Fibroblast of skin of left biceps (primary cell): ENCODE measurements around the gene CHSY1.

Experiments used
- DNase-seq, 2 experiments: peaks; one replicate each; pipeline ENCODE4 v3.0.0-alpha.2; 2013; ENCODE audit warnings: low read depth in 2 of 2

CHSY1 gene

GRCh38 chr15:101153801-101154656 is 97.8 kb downstream of the CHSY1 start:
- DNase-seq, result no peak

- no peak for DNase-seq
Observed at GRCh38 chr15:101152914-101153313, 98.9 kb downstream of the CHSY1 start.

DNA sequence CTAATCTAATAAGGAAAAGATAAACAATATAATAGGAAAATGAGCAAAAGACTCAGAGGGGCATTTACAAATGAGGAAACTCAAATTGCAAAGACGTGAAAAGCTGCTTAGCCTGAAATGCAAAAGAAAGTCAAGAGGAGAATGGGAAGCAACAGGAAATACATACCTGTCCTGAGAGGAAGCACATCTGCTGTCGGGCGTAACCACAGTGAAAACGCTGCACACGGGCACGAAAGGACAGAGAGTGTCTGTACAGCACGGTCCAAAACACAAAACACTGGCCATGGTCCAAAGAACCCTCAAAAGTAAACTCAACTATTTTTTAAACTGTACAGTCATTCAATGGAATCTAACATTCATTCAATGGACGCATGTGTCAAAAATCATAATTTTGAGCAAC is 100.6 kb downstream of the CHSY1 start:
- DNase-seq, result no peak

DNA sequence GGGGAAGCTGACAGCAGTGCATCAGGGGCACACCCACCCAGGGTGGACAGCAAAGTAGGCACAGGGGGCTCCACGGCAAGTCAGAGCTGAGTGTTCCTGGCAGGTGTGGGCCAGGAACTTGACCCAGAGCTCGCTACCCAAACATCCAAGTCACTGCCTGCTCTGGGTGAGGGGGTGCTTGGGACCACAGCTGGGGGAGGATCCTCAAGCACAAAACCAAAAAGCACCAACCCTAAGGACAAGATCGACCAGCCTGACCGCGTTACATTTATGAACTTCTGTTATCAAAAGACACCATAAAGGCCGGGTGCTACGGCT is 101.2 kb downstream of the CHSY1 start:
- DNase-seq, result no peak

- DNase-seq, result no peak
Observed at GRCh38 chr15:101149864-101150722, 101.8 kb downstream of the CHSY1 start.

DNA sequence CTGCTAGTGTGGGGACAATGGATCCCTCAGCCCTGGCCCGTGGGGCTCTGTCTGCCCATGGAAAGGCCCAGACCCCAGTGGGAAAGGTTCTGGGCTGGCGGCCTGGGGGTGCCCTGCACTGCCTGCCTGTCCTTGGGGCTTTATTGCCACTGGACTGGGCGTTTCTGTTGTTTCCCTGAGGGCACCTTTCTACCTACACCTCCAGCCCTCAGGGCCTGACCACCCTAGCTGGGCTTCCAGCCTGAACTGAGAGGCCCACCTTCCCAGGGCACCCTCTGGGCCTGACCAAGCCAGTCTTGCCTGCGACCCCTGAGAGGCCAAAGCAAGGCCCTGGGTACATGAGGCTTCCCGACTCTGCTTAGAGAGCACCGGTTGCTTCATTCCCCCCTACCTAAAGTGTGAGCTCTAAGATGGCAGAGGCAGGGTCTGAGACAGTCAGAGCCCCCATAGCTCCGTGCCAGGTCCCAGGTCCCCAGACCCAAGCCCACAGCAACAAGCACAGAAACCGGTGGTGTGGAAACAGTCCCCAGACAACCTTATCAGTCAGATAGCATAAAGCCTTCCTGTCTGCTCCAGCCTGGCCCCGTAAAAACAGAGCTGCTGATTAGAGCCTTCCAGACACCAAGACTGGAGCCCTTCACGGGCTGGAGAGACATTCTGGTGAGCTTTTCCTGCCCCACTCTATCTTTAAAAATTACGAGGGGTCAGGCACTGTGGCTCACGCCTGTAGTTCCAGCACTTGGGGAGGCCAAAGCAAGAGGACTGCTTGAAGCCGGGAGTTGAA is 102.8 kb downstream of the CHSY1 start:
- DNase-seq, result no peak

- no peak for DNase-seq
Observed at GRCh38 chr15:101148166-101148880, 103.5 kb downstream of the CHSY1 start.

- no peak for DNase-seq
Observed at GRCh38 chr15:101147181-101147580, 104.7 kb downstream of the CHSY1 start.

DNA sequence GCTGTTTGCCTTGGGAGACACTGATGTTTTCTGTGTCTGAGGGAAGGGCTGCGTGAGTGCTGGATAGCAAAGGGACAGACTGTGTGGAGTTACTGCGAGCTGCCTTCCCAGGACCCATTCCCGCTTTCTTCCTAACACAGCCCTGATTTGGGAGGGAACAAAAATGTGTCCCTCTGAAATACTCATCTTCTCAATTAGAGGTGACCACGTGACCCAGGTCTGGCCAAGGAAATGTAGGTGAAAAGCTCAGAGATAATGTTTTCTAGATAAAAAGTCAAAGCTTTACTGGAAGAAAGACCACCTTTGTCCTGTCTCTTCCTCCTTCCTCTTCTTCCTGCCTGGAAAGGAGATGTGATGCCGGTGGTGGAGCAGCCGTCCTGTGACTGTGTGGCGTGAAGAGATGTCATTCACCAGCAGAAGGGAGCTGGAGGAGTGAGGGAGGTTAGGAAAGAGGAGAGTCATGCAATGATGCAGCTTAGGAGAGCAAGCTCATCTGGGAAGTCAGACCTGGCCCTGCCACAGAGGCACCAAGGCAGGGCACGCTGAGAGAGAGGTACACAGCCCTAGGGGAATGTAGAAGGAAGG is 105.6 kb downstream of the CHSY1 start:
- DNase-seq, result no peak

- no peak for DNase-seq
Observed at GRCh38 chr15:101145362-101145761, 106.5 kb downstream of the CHSY1 start.

DNA sequence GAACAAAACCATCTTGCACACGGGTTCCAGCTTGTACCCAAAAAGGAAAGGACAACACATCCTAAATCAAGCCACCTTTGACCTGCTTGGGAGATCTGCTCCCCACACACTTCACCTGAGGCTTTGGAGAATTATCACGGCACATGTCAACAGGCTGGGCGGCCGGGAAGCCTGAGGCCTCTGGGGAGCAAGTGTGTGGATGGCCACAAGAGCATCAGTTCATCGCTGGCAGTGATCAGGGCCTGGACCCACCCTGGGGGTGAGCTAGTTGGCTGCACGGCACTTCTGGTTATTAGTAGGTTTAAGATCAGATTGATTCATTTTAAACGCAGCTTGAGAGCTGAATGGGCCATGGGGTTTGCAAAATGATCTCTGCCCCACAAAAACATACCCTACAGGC is 108.5 kb downstream of the CHSY1 start:
- DNase-seq, result no peak

GRCh38 chr15:101142711-101143110 is 109.1 kb downstream of the CHSY1 start:
- DNase-seq, result no peak

DNA sequence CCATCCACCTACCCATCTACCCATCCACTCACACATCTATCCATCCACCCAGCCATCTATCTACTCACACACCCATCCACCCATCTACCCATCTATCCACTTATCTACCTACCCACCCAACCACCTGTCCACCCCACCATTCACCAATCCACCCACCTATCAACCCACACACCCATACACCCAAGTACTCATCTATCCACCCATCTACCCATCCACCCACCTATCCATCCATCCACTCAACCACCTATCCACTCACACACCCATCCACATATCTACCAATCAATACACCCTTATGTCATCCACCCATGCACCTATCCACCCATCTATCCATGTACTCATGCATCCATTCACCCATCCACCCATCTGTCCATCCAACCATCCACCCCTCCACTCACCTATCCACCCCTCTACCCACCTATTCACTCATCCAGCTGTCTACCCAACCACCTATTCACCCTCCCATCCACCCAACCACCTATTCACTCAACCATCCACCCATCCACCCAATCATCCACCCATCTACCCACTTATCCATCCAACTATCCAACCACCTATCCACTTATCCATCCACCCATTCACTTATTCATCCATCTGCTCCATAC is 109.8 kb downstream of the CHSY1 start:
- no peak for DNase-seq

- no peak for DNase-seq
Observed at GRCh38 chr15:101140697-101141065, 111.2 kb downstream of the CHSY1 start.

DNA sequence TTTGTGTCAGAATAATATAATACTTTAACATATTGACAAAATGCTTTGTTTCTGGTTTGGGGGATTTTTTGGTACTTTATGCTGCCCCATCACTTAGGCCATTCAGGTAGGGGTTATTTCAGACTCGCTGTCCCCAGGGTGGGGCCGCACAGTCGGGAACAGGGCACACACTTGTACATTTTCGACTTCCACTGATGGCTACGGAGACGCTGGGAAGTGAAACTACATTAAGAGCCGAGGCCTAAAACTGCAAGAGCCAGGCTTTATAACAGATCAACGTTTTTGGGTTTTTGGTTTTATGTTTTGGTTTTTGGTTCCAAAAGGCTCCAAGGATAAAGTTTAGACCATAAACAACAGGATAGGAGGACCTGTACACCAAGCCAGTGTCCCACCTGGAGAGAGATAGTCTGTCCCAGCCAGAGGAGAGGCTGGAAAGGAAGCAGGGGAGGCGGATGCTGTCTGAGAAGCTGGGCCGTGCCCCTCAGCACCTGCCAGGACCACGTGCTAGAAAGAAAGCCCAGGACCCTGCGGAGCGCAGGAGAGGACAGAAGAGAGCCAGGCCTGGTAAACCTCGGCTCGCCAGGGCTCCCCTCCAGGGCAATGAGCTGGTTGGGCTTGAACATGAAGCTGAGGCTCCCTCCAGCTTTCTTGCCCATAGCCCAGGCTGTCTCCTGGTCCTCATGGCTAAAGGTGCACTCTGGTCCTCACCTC is 111.7 kb downstream of the CHSY1 start:
- DNase-seq, result no peak

GRCh38 chr15:101138913-101139880 is 112.7 kb downstream of the CHSY1 start:
- DNase-seq, result no peak

DNA sequence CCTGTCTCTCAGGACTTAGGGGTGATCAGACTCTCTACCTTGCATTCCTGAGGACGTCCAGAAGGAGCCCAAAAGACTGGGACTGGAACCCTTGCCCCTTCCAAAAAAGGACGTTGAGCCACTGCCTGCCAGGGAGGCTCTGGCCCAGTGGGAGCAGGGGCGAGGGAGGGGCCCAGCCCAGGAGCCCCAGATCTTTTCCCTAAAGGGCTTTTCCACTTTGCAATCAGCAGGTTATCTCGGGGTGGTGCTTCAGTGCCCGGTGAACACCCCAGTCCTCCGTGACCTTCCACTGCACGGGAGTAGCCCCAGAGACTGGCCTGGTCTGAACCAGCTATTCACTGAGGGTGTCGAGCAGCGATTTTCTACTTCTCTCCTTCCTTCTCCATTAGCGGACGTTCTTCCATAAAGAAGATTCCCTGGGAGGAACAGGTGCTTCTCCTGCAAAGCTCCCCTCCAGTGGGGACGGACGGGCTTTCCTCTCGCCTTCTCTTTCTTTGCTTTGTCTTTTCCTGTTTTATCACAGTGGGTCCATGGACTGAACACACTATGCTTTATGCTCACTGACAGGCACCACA is 113.7 kb downstream of the CHSY1 start:
- no peak for DNase-seq

- DNase-seq, result no peak
Observed at GRCh38 chr15:101137312-101137940, 114.4 kb downstream of the CHSY1 start.
